Measurements from ENCODE around the gene B3GALT6.
A peak's percentile ranks its signal among the peaks of the same experiment; 100 is the strongest.

B3GALT6 gene

DNA sequence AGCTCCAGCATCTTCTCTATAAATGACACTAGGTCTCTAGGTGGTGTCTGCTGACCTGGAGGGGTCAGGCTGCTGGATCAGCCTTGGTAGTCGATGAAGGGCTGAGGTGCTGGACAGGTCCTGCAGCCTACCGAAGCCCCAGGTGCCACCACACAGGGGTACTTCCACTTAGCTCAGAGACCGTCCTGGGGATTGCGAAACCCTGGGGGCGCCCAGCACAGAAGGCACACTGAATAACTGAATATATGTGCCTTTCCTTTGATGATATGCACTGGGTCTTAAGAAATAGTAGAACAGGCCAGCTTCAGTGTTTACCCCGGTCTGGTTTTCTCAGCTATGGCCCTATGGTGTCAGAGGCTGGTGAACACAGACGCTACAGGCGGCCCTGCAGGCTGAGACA is 30.7 kb downstream of the B3GALT6 start:
- DNase-seq (ENCODE audit: low read depth in 2 of 2), result no peak

DNA sequence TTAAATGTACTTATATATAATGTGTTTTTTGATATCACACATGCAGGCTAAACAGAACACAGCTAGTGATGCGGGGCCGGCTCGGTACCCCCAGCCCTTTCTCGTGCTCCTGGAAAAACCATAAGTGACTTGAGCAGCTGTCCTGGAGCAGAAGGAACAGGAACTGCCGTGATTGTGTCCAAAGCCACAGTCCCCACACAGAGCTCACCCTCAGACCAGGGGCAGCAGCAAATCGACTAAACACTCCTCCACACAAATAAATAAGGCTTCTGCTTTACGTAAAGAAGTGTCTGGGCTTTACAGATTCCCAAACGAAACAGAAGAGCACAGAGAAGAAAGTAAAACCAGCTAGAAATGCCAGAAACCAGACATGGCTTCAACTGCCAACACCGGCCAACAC is 32.0 kb downstream of the B3GALT6 start:
- no peak for DNase-seq (ENCODE audit: low read depth in 2 of 2)

DNA sequence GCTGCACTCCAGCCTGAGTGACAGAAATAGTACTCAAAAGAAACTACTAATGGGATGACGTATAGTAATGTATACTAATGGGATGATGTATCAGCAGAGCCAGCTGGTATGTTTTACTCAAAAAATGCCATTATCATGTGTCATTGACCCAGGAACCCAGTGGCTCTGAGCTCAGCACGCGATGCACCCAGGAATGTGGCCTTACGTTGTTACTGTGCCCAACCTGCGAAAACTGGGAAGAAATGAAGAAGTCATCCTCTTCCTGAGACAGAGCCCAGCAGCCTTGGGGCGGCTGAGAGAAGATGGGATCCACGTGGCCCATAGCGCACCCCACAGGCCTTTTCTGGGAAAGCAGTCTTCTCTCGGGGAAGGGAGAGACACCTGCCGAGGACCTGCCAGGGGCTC is 32.8 kb downstream of the B3GALT6 start:
- no peak for DNase-seq (ENCODE audit: low read depth in 2 of 2)

- DNase-seq (ENCODE audit: low read depth in 2 of 2), result no peak
Observed at GRCh38 chr1:1267488-1268283, 35.6 kb downstream of the B3GALT6 start.

GRCh38 chr1:1268284-1268682 is 36.2 kb downstream of the B3GALT6 start:
- DNase-seq (ENCODE audit: low read depth in 2 of 2), result no peak

GRCh38 chr1:1270813-1271212 is 38.8 kb downstream of the B3GALT6 start:
- DNase-seq (ENCODE audit: low read depth in 2 of 2), result no peak

DNA sequence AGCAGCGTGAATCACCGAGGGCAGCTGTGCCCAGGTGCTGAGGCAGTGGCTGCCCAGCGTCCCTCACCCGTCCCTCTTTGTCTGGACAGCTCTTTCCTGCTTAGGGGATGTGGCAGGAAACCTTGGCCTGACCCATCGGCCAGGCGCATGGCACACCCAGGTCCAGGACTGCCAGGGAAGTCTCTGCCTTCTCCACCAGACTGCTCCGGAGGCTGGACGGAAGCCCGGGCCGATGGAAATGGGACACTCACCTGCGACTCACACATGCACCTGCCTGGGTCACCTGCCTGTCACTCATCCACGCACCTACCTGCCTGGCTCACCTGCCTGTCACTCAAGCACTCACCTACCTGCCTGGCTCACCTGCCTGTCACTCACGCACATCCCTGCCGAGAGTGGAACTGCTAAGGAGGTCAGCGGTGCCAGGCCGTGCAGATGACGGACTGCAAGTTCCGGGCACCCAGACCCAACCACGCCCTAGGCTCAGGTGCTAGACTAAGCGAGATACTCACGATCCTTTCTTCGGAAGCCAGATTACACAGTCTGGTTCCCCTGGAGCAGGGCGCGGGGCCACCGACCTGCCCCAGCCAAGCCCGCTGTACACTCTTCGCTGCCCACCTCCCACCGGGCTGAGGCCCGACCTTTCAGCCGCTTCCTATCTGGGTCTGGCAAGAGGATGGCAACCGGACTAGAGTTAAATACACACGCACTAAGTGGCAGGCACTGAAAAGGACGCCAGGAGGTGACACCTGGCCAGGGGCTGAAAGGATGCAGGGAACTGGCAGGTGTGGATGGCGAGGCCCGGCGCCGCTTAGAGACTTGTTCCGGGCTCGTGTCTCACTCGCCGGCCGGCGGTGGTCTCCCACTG is 40.5 kb downstream of the B3GALT6 start:
- no peak for DNase-seq (ENCODE audit: low read depth in 2 of 2)

GRCh38 chr1:1273209-1273511 is 41.1 kb downstream of the B3GALT6 start:
- DNase-seq (ENCODE audit: low read depth in 2 of 2), result no peak

DNA sequence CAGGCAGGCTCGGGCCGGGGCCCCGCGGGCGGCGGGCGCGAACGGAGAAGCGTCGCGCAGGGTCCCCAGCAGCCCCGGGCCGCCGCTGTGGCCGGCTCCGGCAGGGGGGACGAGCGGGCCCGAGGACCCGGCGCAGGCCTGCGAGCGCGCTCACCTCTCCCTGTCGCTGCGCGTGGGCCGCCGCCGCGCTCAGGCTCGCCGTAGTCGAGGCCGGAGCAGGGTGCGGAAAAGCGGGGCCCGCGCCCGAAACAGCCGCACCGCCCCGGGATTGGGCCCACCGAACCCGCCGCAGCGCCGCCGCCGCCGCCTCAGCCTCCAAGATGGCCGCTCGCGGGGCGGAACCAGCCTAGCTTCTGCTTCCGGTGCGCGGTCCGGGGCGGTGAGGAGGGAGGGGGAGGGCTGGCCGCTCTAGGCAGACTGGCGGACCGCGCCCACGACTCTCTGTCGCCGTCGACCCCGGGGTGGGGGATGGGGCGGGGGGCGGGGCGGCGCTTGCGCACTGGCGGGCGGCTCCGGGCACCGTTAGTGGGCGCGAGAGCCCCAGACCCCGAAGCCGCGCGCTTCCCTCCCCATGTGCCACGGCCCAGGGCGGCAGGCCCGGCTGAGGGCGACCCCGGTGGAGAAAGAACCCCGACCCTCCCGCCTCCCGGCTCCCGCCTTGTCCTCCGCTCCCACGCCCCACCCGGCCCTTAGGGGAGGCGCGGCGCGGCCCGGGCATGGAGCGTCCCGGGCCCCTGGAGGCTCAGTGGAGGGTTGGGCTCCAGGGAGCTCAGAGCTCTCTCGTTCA is 41.7 kb downstream of the B3GALT6 start, which contains the start of gene UBE2J2:
UBE2J2 (minus strand) TSS at position 343 of the 787 bp plus-strand sequence. CDS start 5,862 bp downstream, outside the sequence.
- DNase-seq (ENCODE audit: low read depth in 2 of 2), result peak; percentile 92

DNA sequence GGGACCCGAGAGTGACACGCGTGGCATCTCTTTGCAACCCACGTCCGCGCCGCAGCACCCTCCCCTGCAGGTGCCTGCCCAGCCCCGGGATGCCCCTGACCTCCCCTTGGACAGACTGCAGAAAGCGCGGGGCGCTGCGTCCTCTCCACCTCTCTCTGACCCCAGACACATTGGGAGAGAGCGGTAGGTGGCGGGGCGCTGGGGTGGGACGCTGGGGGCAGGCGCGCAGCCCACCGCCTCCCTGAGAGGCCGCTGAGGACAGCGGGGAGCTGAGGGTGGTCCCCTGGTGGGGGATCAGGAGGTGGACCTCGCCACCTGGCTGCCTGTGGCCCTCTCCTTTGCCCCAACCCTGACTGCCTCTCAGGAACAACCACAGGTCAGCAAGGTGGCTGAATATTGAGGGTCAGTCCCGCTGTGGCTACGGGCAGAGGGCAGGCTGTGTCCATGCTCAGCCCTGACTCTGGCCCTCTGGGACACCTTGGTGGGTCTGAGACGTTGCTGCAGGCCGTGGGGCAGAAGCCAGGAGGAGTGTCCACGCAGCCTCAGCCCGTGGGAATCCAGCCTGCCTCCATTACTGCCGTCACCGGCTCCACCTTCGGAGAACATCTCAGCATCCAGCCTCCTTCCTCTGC is 42.4 kb downstream of the B3GALT6 start:
- DNase-seq (ENCODE audit: low read depth in 2 of 2), result no peak

DNA sequence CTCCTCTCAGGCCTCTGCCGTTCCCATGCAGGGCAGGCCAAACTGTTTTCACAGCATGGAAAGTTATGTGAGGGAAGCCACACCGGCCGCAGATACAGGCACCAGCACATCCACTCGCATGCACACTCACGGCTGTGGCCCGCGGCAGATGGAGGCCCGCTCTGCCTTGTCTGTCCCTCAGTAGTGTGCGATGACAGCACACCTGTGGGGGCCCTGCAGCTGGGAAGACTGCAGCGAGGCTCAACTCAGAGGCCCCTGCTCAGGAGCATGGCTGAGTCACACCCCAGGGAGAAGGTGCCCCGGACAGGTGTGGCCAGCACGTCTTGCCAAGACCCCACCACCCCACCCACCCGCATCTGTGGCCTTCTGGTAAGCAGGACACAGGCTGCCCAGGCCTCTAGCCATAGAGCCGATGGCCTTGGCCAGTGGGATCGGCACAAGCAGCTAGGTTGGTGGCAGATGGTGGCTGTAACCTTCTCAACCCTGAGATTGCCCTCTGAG is 42.9 kb downstream of the B3GALT6 start:
- DNase-seq (ENCODE audit: low read depth in 2 of 2), result no peak

DNA sequence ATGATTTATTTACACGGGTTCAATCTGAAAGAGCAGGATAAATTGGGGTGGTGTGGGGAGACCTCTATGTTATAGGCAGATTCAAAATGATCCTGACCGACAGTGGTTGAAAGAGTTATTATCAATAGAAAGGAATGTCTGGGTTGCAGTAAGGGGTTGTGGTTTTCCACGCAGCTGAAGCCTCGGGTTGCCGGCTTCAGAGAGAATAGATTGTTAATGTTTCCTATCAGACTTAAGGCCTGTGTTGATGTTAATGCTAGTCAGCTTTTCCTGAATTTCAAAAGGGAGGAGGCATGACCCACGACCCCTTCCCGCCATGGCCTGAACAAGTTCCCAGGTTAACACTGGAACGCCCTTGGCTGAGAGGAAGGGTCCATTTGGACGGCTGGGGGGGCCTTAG is 43.8 kb downstream of the B3GALT6 start:
- DNase-seq (ENCODE audit: low read depth in 2 of 2), result no peak

DNA sequence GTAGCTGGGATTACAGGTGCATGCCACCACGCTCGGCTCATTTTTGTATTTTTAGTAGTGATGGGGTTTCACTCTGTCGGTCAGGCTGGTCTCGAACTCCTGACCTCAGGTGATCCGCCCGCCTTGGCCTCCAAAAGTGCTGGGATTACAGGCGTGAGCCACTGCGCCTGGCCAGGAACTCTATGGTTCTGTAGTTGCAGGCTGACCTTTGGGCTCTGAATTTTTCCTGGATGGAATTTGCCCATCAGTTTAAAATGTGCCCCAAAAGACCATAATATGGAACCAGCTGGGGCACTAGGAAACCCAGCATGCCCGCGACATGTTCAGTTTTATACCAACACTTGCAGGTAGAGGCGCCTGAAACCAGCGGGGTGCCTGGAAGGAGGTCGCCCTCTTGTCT is 46.6 kb downstream of the B3GALT6 start:
- no peak for DNase-seq (ENCODE audit: low read depth in 2 of 2)

GRCh38 chr1:1279028-1279427 is 47.0 kb downstream of the B3GALT6 start:
- DNase-seq (ENCODE audit: low read depth in 2 of 2), result no peak

DNA sequence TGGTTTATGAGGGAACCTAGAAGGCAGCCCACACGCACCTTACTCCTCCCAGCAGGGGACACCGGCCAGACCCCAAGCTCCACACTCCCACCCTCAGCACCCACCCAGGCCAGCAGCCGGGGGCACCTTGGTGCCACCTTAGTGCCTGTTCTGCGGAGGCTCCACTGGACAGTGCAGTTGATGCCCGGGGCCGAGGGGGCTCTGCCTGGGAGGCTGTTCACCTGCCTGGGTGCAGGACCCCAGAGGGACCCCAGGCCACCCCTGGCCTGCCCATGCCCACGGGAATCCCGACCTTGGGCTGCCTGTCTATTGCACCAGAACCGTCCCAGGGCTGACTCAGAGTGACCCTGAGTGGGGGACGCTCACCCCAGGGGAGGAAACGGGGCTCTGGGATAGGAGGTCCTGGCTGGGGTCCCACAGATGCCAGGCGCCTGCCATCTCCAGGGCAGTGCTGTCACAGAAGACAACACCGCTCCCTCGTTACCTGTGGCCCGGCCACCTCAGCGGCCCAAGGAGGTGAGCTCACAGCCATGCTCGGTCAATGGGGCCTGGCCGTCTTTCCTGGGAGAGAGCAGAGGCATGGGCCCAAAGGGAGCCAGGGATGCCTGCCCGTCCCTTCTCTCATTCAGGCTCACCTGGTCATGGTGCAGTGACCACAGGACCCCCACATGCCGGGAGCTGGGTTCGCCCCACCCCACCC is 48.9 kb downstream of the B3GALT6 start:
- no peak for DNase-seq (ENCODE audit: low read depth in 2 of 2)

DNA sequence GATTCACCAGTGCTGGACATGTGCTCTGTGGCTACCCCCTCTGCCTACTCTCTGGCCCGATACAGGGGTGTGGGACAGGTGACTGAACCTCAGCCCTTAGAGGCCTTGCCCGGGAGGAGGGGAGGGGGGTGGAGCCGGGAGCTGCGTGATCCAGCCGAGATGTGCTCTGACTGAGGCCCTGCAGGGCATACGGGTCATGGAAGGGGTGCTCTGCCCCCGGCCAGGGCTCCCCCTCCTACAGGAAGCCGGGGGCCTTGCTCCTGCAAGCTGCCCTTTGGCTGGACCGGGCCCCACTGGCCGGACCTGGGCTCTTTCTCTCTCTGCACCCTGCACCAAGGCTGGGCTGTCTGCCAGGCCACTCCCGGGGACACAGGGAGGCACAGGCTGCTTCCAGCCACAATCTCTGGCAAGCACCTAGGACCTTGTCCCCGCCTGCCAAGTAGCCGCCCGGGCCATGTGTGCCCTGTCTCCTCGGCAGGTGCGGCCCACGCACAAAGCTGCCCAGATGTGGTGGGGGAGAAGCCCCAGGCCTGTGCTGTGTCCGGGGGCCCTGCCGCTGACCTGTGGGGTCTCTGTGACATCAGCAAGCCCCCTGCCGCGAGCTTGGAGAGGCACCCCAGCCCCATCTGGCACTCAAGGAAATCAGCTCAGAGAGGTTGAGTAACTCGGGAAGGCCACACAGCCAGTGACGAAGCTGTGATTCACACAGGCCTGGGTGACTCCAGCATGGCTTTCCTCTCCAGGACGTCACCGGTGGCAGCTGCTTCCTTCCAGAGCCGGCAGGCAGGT is 49.7 kb downstream of the B3GALT6 start:
- no peak for DNase-seq (ENCODE audit: low read depth in 2 of 2)

DNA sequence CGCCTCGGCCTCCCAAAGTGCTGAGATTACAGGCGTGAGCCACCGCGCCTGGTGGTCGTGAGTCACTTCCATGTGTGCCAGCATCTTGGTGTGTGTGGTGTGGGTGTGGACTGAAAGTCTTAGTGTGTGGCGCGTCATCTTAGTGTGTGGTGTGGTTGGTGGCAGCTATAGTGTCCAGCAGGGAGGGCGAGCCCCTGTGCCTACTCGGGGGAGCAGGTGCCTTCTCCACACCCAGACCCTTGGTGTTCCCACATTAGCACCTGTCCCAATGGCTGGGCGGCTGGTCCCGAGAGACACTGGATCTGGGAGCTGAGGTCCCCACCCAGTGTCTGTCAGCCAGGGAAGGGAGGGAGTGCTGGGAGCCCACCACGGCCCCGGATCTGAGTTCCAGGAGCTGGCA is 51.0 kb downstream of the B3GALT6 start:
- DNase-seq (ENCODE audit: low read depth in 2 of 2), result no peak

GRCh38 chr1:1283821-1284220 is 51.8 kb downstream of the B3GALT6 start:
- no peak for DNase-seq (ENCODE audit: low read depth in 2 of 2)
